GM19193 (cell line): ENCODE measurements around the gene ZBTB20.

Experiments used
- POLR2A ChIP-seq: IDR thresholded peaks from 4 replicates; pipeline ENCODE4 v1.6.1; 2011; ENCODE audit not compliant: insufficient read depth, insufficient read length; ENCODE audit errors: extremely low read depth

The ZBTB20 gene

DNA sequence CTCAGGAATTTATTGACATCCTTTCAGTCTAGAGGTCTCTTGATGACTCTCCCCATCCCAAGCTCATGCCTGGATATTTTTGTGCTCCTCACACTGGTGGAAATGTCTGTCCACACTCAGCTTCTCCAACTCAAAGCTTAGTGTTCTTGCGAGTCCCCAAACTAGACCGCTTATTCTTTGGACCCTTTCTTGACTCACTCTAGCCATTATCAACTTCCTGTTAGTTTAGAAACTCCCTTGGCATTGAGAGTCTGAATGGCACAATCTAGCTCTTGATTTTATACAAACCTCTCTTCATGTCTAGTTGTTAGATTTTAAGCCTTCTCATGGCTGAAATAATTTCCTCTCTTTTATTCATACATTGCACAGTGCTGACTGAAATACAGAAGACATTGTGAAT lies 833.7 kb downstream of the ZBTB20 start:
- TF ChIP-seq POLR2A = no peak

- TF ChIP-seq POLR2A = no peak
Measured at GRCh38 chr3:114310695-114311094, 836.4 kb downstream of the ZBTB20 start.

DNA sequence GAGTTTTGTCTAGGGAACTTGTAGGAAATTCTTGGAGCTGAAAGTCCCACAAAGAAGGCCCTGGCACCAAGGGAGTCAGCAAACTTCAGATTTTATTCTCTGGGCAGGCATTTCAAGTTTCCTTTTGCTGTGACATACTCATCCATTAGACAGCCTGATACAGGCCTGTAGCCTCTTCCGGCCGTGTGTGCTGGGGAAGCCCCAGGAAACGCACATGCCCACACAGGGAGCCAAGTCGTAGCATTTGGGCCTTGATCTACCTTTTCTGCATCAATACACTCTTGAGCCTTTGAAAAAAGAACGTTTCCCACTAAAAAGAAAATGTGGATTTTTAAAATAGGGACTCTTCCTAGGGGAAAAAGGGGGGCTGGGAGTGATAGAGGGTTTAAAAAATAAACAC lies 838.3 kb downstream of the ZBTB20 start:
- peak; percentile 43 for TF ChIP-seq POLR2A

DNA sequence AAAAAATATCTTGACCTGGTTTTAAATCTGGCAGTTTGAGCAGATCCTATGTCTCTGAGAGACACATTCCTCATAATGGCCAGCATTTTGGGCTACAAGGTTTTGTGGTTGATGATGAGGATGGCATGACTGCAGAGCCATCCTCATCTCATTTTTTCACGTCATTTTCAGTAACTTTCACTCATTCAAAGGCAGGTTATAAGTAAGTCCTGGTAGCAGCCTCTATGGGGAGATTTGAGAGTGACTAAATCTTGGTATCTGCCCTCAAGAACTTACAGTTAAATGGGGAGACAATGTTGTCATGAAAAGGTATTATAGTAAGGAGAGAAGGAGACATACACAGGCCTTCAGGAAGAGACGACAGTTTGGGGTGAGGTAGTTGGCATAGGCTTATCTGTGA lies 838.7 kb downstream of the ZBTB20 start:
- no peak for TF ChIP-seq POLR2A

- TF ChIP-seq POLR2A = no peak
Measured at GRCh38 chr3:114307832-114308231, 839.3 kb downstream of the ZBTB20 start.

DNA sequence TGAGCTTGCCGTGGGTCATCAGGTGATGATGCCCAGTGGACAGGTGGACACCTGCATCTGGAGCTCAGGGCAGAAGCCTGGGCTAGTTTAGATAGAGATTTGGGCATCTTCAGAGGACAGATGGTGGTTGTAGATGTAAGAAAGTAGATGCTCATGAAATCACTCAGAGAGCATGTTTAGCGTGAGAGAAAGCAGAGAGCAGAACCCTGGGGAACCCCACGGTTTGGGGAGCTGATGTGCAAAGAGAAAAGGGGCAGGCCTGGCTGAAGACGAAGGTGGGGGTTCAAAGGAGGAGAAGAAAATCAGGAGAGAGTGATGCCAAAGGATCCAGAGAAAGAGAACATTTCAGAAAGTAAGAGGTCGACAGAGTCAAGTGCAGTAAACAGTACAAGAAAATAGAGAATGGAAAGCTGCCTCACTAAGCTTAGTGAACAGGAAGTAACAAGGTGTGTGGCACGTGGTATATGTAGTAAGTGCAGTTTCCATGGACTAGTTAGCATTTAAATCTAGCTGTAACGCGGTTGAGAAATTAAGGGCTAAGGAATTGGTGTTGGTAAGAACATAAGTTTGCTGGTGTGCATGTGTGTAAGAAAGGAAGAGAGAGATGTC lies 839.8 kb downstream of the ZBTB20 start:
- TF ChIP-seq POLR2A = no peak

DNA sequence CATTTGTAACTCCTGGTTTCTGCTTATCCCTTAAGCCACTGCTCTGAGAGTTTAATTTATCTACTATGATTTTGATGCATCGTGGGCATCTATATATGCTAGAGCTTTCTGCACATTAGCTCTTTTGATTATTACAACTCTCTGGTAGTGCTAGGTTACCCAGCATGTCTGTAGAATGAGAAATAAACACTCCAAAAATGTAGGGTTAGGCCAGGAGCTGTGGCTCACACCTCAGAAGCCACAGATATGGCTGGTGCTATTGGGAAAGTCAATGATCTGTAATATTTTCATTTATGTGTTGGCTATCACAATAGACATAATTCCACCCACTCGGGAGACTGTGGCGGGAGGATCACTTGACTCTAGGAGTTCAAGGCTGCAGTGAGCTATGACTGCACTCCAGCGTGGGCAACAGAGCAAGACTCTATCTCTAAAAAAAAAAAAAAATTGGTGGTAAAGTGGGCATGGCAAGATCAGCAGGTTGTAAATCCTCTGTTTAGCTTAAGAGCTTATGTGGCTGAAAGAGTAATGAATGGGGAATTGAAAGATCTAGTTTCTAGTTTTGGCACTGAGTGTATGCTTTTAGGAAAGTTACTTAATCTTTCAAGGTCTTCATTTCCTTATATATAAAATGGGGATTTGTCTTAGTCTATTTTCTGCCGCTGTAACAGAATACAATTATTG lies 847.0 kb downstream of the ZBTB20 start:
- no peak for TF ChIP-seq POLR2A

DNA sequence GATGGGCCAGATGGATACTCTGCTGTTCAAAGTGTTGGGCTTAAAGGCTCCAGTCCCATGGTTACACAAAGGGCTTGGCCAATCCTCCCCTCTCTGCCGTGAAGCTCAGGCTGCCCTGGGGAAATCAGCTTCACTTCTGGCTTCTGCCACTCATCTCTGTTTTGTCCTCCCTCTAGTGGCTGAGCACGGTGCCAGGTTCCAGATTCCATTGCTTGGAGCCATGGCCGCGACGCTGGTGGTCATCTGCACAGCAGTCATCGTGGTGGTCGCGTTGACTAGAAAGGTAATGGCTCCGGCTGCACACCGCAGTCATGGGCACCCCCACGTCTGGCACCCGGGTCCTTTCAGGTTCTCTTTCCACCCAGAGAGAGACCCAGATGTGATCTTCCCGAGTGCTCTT lies 847.7 kb downstream of the ZBTB20 start:
- TF ChIP-seq POLR2A = no peak

DNA sequence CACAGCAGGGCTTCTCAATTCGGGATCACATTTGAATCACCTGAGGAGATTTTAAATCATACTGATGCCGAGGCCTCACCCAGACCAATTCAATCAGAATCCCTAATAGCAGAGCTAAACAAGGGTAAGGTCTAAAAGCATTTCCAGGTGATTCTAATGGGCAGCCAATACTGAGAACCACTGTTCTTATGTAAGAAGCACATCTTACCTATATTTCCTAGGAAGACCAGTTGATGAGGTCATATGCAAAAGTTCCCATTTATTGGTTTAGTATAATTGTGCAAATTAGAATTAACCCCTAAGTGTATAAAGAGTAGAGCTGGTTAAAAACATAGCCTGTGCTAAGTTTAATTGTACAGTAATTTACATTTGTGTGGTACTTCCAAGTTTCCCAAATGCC lies 851.1 kb downstream of the ZBTB20 start:
- TF ChIP-seq POLR2A = no peak

DNA sequence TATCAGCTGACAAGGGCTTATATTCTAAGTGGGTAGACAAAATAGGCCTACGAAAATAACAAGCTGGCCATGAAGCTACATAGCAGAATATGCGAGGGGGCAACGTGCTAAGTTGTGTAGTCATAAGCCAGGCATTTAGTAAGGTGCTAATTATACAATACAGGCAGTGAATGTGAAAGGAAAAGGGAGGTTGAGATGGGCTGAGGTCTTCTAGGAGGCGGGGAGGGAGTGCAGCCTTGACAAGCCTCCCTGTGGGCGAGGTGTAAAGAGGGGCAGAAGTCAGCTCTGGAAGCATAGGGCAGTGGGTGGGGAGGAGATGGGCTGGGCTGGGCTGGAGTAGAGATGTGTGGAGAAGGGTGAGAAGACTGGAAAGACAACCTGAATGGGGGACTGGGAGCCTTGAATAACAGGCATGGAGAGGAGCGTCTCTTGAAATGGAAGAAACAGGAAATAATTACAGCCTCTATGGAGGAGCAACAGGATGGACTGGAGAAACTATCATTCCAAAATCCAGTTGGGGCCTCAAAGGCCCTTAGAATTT lies 852.1 kb downstream of the ZBTB20 start:
- no peak for TF ChIP-seq POLR2A

GRCh38 chr3:114293838-114294535 lies 853.1 kb downstream of the ZBTB20 start, which contains the start of gene TIGIT:
Gene TIGIT, plus strand, starts transcription at chr3:114294028. Its CDS starts 34 bp downstream, at chr3:114294062.
- TF ChIP-seq POLR2A = no peak

GRCh38 chr3:114290911-114291901 lies 855.9 kb downstream of the ZBTB20 start:
- peak; percentile 24 for TF ChIP-seq POLR2A

GRCh38 chr3:114286266-114286665 lies 860.8 kb downstream of the ZBTB20 start:
- TF ChIP-seq POLR2A = no peak

DNA sequence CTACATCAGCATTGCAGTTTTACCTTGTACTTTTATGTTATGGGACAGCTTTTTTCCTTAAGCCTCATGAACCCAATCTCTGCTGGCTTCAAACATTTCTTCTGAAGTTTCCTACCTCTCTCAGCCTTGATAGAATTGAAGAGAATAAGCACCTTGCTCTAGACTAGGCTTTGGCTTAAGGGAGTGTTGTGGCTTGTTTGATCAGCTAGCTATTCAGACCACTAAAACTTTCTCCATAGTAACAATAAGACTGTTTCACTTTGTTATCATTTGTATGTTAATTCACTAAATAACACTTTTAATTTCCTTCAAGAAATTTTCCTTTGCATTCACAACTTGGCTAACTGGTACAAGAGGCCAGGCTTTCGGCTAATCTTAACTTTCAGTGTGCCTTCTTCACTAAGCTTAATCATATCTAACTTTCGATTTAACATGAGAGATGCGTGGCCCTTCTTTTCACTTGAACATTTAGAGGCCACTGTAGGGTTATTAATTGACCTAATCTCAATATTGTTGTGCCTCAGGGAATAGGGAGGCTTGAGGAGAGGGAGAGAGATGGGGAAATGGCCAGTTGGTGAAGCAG lies 861.3 kb downstream of the ZBTB20 start:
- no peak for TF ChIP-seq POLR2A
